ENCODE measurements around the gene OTX1. TPM values are rescaled to one million over a fixed set of nuclear protein-coding genes. Genes with fewer than 3 reads are reported as not detected.

Gene OTX1
- total and polyA plus RNA-seq, 4 donors = 0.59 TPM; not detected in 3

GRCh38 chr2:63013438-63013837, 37.2 kb upstream of the OTX1 start:
- Histone ChIP-seq H3K36me3 (ENCODE audit: control insufficient read depth in 4 of 4, insufficient read depth in 3 of 4, low read depth in 1 of 4, low read length in 3 of 4) (peaks cover 3 to 24% (median 17%) of the 10 kb centered on the region in 4 donors), H3K9ac (ENCODE audit: low read depth in 1 of 2, low read length in 2 of 2) (no peak overlapping the region), H3K27ac (ENCODE audit: low read depth in 1 of 2, low read length in 2 of 2) (no peak overlapping the region), H3K4me1 (ENCODE audit: control insufficient read depth in 4 of 4, insufficient read depth in 4 of 4, low read length in 3 of 4) (no peaks in the 10 kb centered on the region), H3K9me3 (ENCODE audit: control insufficient read depth in 4 of 4, low read length in 3 of 4) (no peaks in the 10 kb centered on the region), H3K4me3 (ENCODE audit: low read depth in 1 of 3, low read length in 3 of 3) (no peak overlapping the region), H3K27me3 (ENCODE audit: control insufficient read depth in 4 of 4, insufficient read depth in 4 of 4, low read length in 3 of 4) (no peaks in the 10 kb centered on the region)
- DNase-seq (ENCODE audit: low spot score) = no peak
- 93% methylated on average over 8 of the region's 8 CpGs for WGBS
- TF ChIP-seq, protein P1, sequence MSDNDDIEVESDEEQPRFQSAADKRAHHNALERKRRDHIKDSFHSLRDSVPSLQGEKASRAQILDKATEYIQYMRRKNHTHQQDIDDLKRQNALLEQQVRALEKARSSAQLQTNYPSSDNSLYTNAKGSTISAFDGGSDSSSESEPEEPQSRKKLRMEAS (IDR thresholded peaks at IDR 0.05) = no peak
- TF ChIP-seq TAF1 (conservative IDR thresholded peaks at IDR 0.05) = no peak
- TF ChIP-seq, protein P2, sequence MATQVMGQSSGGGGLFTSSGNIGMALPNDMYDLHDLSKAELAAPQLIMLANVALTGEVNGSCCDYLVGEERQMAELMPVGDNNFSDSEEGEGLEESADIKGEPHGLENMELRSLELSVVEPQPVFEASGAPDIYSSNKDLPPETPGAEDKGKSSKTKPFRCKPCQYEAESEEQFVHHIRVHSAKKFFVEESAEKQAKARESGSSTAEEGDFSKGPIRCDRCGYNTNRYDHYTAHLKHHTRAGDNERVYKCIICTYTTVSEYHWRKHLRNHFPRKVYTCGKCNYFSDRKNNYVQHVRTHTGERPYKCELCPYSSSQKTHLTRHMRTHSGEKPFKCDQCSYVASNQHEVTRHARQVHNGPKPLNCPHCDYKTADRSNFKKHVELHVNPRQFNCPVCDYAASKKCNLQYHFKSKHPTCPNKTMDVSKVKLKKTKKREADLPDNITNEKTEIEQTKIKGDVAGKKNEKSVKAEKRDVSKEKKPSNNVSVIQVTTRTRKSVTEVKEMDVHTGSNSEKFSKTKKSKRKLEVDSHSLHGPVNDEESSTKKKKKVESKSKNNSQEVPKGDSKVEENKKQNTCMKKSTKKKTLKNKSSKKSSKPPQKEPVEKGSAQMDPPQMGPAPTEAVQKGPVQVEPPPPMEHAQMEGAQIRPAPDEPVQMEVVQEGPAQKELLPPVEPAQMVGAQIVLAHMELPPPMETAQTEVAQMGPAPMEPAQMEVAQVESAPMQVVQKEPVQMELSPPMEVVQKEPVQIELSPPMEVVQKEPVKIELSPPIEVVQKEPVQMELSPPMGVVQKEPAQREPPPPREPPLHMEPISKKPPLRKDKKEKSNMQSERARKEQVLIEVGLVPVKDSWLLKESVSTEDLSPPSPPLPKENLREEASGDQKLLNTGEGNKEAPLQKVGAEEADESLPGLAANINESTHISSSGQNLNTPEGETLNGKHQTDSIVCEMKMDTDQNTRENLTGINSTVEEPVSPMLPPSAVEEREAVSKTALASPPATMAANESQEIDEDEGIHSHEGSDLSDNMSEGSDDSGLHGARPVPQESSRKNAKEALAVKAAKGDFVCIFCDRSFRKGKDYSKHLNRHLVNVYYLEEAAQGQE (IDR thresholded peaks at IDR 0.05) = no peak
- no peak for TF ChIP-seq FOXA2 (IDR thresholded peaks at IDR 0.05)
- no peak for TF ChIP-seq RXRA (IDR thresholded peaks at IDR 0.05)
- no peak for TF ChIP-seq YY1 (IDR thresholded peaks at IDR 0.05)
- TF ChIP-seq JUND (IDR thresholded peaks at IDR 0.05) = no peak
- TF ChIP-seq, protein P3, sequence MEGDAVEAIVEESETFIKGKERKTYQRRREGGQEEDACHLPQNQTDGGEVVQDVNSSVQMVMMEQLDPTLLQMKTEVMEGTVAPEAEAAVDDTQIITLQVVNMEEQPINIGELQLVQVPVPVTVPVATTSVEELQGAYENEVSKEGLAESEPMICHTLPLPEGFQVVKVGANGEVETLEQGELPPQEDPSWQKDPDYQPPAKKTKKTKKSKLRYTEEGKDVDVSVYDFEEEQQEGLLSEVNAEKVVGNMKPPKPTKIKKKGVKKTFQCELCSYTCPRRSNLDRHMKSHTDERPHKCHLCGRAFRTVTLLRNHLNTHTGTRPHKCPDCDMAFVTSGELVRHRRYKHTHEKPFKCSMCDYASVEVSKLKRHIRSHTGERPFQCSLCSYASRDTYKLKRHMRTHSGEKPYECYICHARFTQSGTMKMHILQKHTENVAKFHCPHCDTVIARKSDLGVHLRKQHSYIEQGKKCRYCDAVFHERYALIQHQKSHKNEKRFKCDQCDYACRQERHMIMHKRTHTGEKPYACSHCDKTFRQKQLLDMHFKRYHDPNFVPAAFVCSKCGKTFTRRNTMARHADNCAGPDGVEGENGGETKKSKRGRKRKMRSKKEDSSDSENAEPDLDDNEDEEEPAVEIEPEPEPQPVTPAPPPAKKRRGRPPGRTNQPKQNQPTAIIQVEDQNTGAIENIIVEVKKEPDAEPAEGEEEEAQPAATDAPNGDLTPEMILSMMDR (IDR thresholded peaks at IDR 0.05; ENCODE audit: low read depth, low read length, missing input control) = no peak
- no peak for TF ChIP-seq ATF3 (IDR thresholded peaks at IDR 0.05)
- TF ChIP-seq SP1 (IDR thresholded peaks at IDR 0.05) = no peak
- no peak for TF ChIP-seq ZBTB33 (IDR thresholded peaks at IDR 0.05)
- no peak for TF ChIP-seq FOXA1 (IDR thresholded peaks at IDR 0.05)
- TF ChIP-seq NR2F2 (IDR thresholded peaks at IDR 0.05) = no peak
- no peak for TF ChIP-seq GABPA (IDR thresholded peaks at IDR 0.05 in 1 of 2, conservative IDR thresholded peaks at IDR 0.05 in 1 of 2)
- TF ChIP-seq HNF4A (conservative IDR thresholded peaks at IDR 0.05) = no peak
- TF ChIP-seq HNF4G (IDR thresholded peaks at IDR 0.05) = no peak

DNA sequence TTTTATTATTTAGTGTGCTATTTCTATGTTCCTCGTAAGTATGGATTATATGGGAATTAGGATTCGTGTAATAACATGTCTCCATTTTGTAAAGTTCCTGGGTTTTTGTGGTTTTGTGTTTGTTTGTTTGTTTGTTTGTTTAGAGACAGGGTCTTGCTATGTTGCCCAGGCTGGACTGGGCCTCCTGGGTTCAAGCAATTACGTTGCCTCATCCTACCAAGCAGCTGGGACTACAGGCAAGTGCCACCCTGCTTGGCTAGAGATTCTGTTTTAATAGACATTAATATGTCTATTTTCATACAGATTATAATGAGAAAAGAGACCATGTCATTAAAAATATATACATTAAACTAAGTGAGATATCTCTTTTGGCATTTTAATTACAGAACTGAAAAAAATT, 35.2 kb upstream of the OTX1 start:
- Histone ChIP-seq H3K4me1 (ENCODE audit: control insufficient read depth in 4 of 4, insufficient read depth in 4 of 4, low read length in 3 of 4) (no peaks in the 10 kb centered on the region), H3K27me3 (ENCODE audit: control insufficient read depth in 4 of 4, insufficient read depth in 4 of 4, low read length in 3 of 4) (no peaks in the 10 kb centered on the region), H3K4me3 (ENCODE audit: low read depth in 1 of 3, low read length in 3 of 3) (no peak overlapping the region), H3K36me3 (ENCODE audit: control insufficient read depth in 4 of 4, insufficient read depth in 3 of 4, low read depth in 1 of 4, low read length in 3 of 4) (peaks cover 3 to 24% (median 17%) of the 10 kb centered on the region in 4 donors), H3K27ac (ENCODE audit: low read depth in 1 of 2, low read length in 2 of 2) (no peak overlapping the region), H3K9ac (ENCODE audit: low read depth in 1 of 2, low read length in 2 of 2) (no peak overlapping the region), H3K9me3 (ENCODE audit: control insufficient read depth in 4 of 4, low read length in 3 of 4) (no peaks in the 10 kb centered on the region)
- DNase-seq (ENCODE audit: low spot score) = no peak
- WGBS = 97% methylated on average over 3 of the region's 3 CpGs
- TF ChIP-seq HNF4G (IDR thresholded peaks at IDR 0.05) (no peak), TAF1 (conservative IDR thresholded peaks at IDR 0.05) (no peak), YY1 (IDR thresholded peaks at IDR 0.05) (no peak), JUND (IDR thresholded peaks at IDR 0.05) (no peak)
